Fibroblast of the aortic adventitia (primary cell): Measurements from ENCODE around the gene COL6A1. TPM values are rescaled to one million over a fixed set of nuclear protein-coding genes. Genes with fewer than 3 reads are reported as not detected.
"Not testable (repeated sequence)": the region's sequence is repeated elsewhere in the genome, so short reads cannot be mapped to it uniquely, and the experiment has no call there.

Experiments
- DNase-seq: peaks from one replicate; pipeline ENCODE4 v3.0.0-alpha.2; 2010; ENCODE audit warnings: low read depth
- H3K4me3 ChIP-seq: 2 replicates; pipeline ENCODE4 v1.5.1; 2011; ENCODE audit warnings: low read depth, mild to moderate bottlenecking, control low read depth, low read length, moderate library complexity
- total RNA-seq: library from RNA; depleted of rRNA; stranded (reverse); fragments of >200 nt; gene quantifications from 2 replicates; pipeline ENCODE4 v1.2.3, GENCODE V29; 2012; ENCODE audit warnings: low replicate concordance
- TF ChIP-seq, protein P1 (sequence below): IDR thresholded peaks from 2 replicates; pipeline ENCODE4 v1.5.1; 2011; ENCODE audit warnings: mild to moderate bottlenecking, low read length, control low read depth, inconsistent platforms; ENCODE audit not compliant: insufficient read depth

Gene COL6A1
- total RNA-seq, 1 donor = 1,082 TPM

DNA sequence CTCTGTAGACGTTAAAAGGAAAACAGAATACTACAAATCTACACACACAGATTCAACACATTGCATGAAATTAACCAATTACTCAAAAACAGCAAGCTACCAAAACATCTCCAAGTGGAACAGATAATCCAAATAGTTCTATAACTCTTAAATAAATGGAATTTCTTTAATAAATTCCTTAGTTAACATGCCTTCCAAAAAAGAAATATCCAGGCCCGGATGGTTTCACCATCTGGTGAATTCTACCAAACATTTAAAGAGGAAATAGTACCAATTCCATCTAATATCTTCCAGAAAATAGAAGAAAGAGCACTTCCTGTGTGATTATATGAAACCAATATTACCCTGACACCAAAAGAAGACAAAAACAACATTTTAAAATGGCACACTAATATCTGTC, 63.6 kb downstream of the COL6A1 start:
- TF ChIP-seq, protein P1, sequence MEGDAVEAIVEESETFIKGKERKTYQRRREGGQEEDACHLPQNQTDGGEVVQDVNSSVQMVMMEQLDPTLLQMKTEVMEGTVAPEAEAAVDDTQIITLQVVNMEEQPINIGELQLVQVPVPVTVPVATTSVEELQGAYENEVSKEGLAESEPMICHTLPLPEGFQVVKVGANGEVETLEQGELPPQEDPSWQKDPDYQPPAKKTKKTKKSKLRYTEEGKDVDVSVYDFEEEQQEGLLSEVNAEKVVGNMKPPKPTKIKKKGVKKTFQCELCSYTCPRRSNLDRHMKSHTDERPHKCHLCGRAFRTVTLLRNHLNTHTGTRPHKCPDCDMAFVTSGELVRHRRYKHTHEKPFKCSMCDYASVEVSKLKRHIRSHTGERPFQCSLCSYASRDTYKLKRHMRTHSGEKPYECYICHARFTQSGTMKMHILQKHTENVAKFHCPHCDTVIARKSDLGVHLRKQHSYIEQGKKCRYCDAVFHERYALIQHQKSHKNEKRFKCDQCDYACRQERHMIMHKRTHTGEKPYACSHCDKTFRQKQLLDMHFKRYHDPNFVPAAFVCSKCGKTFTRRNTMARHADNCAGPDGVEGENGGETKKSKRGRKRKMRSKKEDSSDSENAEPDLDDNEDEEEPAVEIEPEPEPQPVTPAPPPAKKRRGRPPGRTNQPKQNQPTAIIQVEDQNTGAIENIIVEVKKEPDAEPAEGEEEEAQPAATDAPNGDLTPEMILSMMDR = no peak
- DNase-seq = no peak

DNA sequence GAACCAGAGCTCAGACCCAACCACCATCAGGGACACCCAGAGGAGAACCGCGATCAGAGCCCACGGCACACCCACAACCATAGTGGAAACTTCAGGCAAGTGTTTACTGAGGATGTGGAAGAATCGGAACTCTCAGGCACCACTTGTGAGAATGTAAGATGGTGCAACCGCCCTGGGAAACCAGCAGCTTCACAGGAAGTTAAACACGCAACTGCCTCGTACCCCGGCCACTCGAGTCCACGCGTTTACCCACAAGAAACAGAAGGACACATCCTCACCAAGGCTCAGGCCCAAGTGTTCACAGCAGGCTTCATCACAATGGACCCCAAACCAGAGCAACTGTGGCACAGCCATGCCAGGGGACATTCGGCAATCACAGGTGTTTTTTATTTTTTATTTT, 64.9 kb downstream of the COL6A1 start:
- H3K4me3 ChIP-seq = no peak overlapping the region
- TF ChIP-seq, protein P1 = no peak
- no peak for DNase-seq

More for the DNA sequence above, 63.6 kb downstream of the COL6A1 start:
- H3K4me3 ChIP-seq = no peak overlapping the region

DNA sequence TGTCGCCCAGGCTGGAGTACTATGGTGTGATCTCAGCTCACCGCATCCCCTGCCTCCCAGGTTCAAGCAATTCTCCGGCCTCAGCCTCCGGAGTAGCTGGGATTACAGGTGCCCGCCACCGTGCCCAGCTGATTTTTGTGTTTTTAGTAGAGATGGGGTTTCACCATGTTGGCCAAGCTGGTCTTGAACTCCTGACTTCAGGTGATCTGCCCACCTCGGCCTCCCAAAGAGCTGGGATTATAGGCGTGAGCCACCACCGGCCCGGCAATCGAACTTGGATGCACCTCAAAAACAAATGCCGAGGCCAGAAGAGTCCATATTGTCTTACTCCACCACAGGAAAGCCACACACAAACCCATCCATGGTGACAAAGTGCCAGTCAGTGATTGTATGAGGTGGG, 65.3 kb downstream of the COL6A1 start:
- not testable (repeated sequence) for DNase-seq, H3K4me3 ChIP-seq

DNA sequence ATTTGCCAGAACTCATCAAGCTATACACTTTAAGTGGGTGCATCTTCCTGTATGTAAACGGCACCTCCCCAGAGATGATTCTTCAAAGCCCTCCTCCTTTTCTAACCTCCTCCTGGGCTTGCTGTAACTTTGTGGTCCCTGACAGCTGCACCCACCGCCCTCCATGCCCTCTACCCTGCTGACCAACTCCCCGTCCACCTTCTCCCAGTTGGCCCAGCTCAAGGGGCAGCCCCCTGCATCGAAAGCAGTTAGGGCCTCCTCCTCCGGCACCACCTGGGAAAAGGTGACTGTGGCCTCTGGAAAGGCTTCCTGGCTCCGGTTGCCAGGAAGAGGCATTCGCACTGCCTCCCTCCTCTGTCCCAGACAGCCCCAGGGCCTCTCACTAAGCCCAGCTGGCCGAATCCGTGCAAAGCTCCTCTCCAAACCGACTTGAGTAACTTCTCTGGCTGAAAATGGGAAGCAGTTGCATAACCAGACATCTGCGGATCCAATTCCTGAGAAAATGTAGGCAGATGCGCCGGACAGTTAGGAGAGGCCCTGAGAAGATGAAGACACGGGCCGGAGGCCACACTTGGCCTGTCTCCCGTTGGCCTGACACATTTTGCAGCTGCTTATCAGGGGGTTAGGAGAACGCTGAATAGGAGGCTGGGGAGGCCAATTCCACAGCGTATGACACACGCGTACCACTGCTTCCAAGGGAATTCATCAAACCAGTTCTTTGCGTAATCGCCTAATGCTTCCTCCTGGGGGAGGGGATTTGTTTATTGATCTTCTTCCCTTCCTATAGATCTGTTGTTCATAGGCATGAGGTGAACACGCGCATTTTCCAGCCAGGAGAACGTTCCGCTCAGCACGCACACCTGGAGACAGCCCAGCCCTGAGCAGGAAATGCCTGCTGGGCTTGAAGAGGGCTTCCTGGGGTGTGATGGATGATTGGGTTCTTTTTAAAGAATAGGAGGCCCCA, 67.6 kb downstream of the COL6A1 start:
- TF ChIP-seq, protein P1 = no peak
- DNase-seq = peak; percentile 100
- no peak overlapping the region for H3K4me3 ChIP-seq

- TF ChIP-seq, protein P1 = no peak
- no peak overlapping the region for H3K4me3 ChIP-seq
- no peak for DNase-seq
These were observed 68.5 kb downstream of the COL6A1 start for GRCh38 chr21:46049890-46050667.

DNA sequence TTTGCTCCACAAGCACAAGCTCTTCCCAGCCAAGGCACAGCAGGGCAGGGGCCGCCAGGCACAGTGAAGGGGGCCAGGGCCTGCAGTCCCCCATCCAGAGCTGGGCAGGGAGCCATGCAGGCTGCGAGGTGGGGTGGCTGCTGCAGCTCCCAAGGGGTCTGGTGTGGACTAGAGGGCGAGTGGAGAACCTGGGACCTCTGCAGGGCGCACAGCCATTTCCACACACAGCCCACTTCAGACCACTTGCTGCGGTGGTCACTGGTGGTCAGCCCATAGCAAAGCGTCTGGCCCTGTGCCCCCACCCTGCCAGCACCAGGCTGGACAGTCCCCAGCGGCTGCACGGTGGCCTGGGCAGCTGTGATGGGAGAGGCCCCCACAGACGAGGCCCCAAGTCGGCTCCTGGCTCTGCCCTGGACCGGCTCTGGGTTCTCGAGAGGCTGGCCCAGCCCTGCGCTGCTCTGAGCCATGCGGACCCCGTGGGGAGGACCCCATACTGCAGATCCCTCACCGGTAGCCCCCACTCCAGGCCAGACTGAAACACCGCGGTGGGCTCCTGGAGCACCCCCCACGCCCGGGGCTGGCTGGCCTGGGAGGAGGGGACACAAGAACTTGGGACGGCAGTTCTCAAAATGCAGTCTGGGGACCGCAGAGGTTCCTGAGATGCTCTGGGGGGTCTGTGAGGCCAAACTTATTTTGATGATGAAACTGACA, 69.3 kb downstream of the COL6A1 start:
- no peak overlapping the region for H3K4me3 ChIP-seq
- no peak for DNase-seq
- TF ChIP-seq, protein P1 = no peak
